Osteoblast (primary cell): ENCODE results near the gene OTUB2. TPM values are rescaled to one million over a fixed set of nuclear protein-coding genes. Genes with fewer than 3 reads are reported as not detected.
A peak's percentile ranks its signal among the peaks of the same experiment; 100 is the strongest.

Experiments used
- DNase-seq: peaks from one replicate; pipeline ENCODE4 v3.0.0; 2011; ENCODE audit warnings: low spot score, mixed read lengths; ENCODE audit not compliant: insufficient read length; ENCODE audit errors: missing footprints
- H2AFZ ChIP-seq: 2 replicates; pipeline ENCODE4 v1.6.0; 2011; ENCODE audit warnings: mild to moderate bottlenecking, low read length
- H3K27ac ChIP-seq: 2 replicates; pipeline ENCODE4 v1.5.1; 2011; ENCODE audit warnings: mild to moderate bottlenecking, low read depth, low read length, moderate library complexity
- H3K27me3 ChIP-seq: 2 replicates; pipeline ENCODE4 v1.6.0; 2012; ENCODE audit warnings: mild to moderate bottlenecking, control low read depth, inconsistent platforms, low read length, moderate library complexity; ENCODE audit not compliant: insufficient read depth
- H3K36me3 ChIP-seq: 2 replicates; pipeline ENCODE4 v1.5.1; 2011; ENCODE audit warnings: mild to moderate bottlenecking, low read length, control low read depth, moderate library complexity; ENCODE audit not compliant: insufficient read depth
- H3K4me1 ChIP-seq: 2 replicates; pipeline ENCODE4 v1.5.1; 2011; ENCODE audit warnings: mild to moderate bottlenecking, low read length, control low read depth, moderate library complexity; ENCODE audit not compliant: insufficient read depth
- H3K4me2 ChIP-seq: 2 replicates; pipeline ENCODE4 v1.6.0; 2011; ENCODE audit warnings: mild to moderate bottlenecking, low read length; ENCODE audit not compliant: insufficient read depth
- H3K4me3 ChIP-seq: fragments of 200-600 bp; sonication (generic); 3 replicates; pipeline ENCODE4 v1.5.1; 2012; ENCODE audit warnings: mild to moderate bottlenecking, low read length, inconsistent platforms; ENCODE audit not compliant: insufficient read depth
- H3K79me2 ChIP-seq: 2 replicates; pipeline ENCODE4 v1.6.0; 2012; ENCODE audit warnings: mild to moderate bottlenecking, low read length, control low read depth, inconsistent platforms; ENCODE audit not compliant: insufficient read depth
- H3K9me3 ChIP-seq: 2 replicates; pipeline ENCODE4 v1.5.1; 2011; ENCODE audit warnings: low read depth, low read length, control low read depth
- H4K20me1 ChIP-seq: 2 replicates; pipeline ENCODE4 v1.6.0; 2012; ENCODE audit warnings: mild to moderate bottlenecking, low read length, control low read depth; ENCODE audit not compliant: insufficient read depth
- total RNA-seq: library from RNA; depleted of rRNA; stranded (reverse); fragments of >200 nt; gene quantifications from 2 replicates; pipeline ENCODE4 v1.2.3, GENCODE V29; 2012
- TF ChIP-seq, protein P1 (sequence below): IDR thresholded peaks from 2 replicates; pipeline ENCODE4 v1.5.1; 2011; ENCODE audit warnings: mild to moderate bottlenecking, low read depth, low read length, moderate library complexity; ENCODE audit errors: extremely low read depth

The OTUB2 gene
- total RNA-seq, 1 donor: 1.4 TPM

DNA sequence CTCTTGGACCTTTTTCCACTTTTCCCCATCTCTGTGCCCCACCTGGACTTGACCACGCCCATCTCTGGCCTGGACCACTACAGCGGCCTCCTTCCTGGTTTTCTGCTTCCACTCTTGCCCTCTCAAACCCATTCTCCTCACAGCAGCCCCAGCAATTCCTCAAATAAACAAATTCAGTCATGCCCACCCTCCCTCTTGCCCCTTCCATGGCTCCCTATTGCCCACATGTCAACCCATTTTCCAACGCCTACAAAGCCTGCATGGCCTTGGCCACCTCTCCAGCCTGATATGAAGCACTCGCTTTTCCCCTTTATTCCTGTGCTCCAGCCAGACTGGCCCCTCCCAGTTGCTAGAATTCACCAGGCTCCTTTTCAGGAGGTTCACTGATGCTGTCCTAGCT lies 5.9 kb upstream of the OTUB2 start:
- Histone ChIP-seq H3K27me3 (peaks cover 6% of the 10 kb centered on the region), H3K4me2 (no peak overlapping the region), H3K9me3 (no peaks in the 10 kb centered on the region), H3K4me3 (no peak overlapping the region), H3K4me1 (peaks cover 11% of the 10 kb centered on the region), H3K79me2 (no peaks in the 10 kb centered on the region), H3K27ac (no peak overlapping the region), H2AFZ (no peak overlapping the region), H3K36me3 (no peaks in the 10 kb centered on the region), H4K20me1 (no peaks in the 10 kb centered on the region)
- DNase-seq: peak; percentile 32
- TF ChIP-seq, protein P1, sequence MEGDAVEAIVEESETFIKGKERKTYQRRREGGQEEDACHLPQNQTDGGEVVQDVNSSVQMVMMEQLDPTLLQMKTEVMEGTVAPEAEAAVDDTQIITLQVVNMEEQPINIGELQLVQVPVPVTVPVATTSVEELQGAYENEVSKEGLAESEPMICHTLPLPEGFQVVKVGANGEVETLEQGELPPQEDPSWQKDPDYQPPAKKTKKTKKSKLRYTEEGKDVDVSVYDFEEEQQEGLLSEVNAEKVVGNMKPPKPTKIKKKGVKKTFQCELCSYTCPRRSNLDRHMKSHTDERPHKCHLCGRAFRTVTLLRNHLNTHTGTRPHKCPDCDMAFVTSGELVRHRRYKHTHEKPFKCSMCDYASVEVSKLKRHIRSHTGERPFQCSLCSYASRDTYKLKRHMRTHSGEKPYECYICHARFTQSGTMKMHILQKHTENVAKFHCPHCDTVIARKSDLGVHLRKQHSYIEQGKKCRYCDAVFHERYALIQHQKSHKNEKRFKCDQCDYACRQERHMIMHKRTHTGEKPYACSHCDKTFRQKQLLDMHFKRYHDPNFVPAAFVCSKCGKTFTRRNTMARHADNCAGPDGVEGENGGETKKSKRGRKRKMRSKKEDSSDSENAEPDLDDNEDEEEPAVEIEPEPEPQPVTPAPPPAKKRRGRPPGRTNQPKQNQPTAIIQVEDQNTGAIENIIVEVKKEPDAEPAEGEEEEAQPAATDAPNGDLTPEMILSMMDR: no peak

DNA sequence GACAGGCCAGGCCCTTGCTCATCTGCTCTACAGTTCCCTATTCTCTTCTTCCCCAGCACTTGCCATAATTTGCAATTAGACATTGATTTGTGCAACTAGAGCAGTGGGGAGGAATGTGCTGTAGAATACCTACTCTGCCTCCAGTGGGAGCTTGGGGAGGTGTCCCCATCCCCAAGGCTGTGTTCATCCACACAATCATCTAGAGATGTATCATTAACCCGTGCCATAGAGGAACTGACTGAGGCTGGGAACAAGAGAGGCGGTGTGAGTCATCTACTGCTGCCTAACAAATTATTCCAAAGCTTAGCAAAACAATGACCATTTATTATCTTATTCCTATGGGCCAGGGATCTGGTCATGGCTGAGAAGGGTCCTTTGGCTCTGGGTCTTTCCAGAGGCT lies 5.1 kb upstream of the OTUB2 start:
- H4K20me1 ChIP-seq: no peaks in the 10 kb centered on the region
- peak overlapping the region; percentile 48 for H3K27ac ChIP-seq
- peaks cover 6% of the 10 kb centered on the region for H3K27me3 ChIP-seq
- H3K9me3 ChIP-seq: no peaks in the 10 kb centered on the region
- H3K36me3 ChIP-seq: no peaks in the 10 kb centered on the region
- TF ChIP-seq, protein P1: no peak
- peak overlapping the region; percentile 76 for H2AFZ ChIP-seq
- no peaks in the 10 kb centered on the region for H3K79me2 ChIP-seq
- H3K4me3 ChIP-seq: no peak overlapping the region
- no peak overlapping the region for H3K4me2 ChIP-seq
- peak; percentile 98 for DNase-seq
- peaks cover 11% of the 10 kb centered on the region for H3K4me1 ChIP-seq

DNA sequence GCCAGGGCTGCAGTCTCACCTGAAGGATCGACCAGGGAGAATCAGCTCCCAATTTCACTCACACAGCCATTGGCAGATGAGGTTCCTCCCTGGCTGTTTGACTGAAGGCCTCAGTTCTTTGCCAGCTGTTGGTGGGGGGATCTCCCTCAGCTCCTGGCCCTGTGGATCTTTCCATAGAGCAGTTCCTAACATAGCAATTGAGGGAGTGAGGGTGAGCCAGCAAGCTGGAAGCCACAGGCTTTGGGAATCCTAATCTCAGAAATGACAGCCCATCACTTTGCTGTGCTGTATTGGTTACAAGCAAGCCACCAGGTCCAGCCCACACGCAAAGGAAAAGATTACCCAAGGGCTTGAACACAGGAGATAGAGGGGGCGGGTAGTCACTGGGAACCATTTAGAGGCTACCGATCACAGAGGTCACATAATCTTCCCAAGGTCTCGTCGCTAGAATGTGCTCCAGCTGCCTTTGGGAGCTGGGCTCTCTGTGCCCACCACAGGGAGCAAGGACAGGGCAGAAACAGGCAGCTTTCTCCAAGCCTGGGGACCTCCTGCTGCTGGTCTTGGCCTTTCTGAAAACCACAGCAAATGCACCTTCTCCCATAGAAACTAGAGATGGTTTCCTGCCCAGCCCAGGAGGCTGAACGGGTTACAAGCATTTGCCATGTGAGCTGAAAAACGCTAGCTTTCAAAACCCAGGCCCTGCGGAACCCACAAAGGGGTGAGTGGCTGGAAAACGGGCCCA lies 4.6 kb upstream of the OTUB2 start:
- Histone ChIP-seq H3K4me2 (no peak overlapping the region), H3K4me3 (no peak overlapping the region), H4K20me1 (no peaks in the 10 kb centered on the region), H3K27ac (peak overlapping the region; percentile 48), H2AFZ (peak overlapping the region; percentile 76), H3K79me2 (no peaks in the 10 kb centered on the region), H3K27me3 (peaks cover 6% of the 10 kb centered on the region), H3K4me1 (peaks cover 11% of the 10 kb centered on the region), H3K36me3 (no peaks in the 10 kb centered on the region), H3K9me3 (no peaks in the 10 kb centered on the region)
- peak; percentile 82 for DNase-seq
- TF ChIP-seq, protein P1: no peak

DNA sequence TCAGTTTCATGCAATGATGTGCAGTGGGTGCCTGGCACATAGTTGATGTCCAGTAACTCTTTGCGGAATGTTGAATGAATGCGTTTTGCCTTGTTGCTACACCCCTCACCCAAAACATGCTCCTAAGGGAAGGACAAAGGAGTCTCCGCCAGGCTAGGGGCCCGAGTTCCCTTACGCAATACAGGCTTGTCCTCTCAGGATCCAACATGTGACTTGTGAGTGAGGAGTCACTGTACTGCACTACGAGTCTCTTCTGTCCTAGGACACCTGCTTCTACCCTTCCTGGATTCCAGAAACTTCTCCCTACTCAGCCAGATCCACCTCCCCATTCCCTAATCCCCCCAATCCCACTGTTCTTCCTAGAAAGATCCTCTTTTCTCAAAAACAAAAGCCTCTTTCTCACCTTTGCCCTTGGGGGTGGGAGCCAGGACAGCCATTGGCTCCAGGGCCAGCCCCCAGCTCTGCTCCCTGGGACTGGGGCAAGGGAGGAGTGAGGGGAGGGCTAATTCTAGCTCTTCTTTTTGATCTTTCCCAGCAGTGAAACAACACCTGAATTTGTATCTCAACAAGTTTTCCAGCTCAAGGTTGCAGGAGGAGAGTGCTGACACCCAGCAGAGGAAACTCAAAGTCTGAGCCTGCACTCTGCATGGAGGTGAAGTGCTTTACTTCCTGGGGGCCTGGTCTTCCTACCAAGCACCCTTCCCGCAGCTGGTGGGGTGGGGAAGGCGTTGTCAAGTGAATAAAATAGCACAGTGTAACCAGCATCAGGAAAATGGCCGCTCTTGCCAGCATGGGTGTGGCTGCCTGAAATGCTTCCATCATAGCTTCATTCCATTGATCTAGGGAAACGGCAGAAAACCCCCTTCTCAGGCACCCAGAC lies 3.4 kb upstream of the OTUB2 start:
- Histone ChIP-seq H3K27me3 (peaks cover 6% of the 10 kb centered on the region), H3K9me3 (no peaks in the 10 kb centered on the region), H2AFZ (no peak overlapping the region), H3K79me2 (no peaks in the 10 kb centered on the region), H3K36me3 (no peaks in the 10 kb centered on the region), H3K4me2 (no peak overlapping the region), H3K4me1 (peaks cover 11% of the 10 kb centered on the region), H3K4me3 (no peak overlapping the region), H3K27ac (no peak overlapping the region), H4K20me1 (no peaks in the 10 kb centered on the region)
- TF ChIP-seq, protein P1: no peak
- DNase-seq: peak; percentile 53
